Stimulated activated naive CD8-positive, alpha-beta T cell treated with anti-CD3 and anti-CD28 coated beads, Interleukin-15, amount 100 ng/mL, for 72 hours (primary cell): ENCODE data around the gene UGT1A9.
"Not testable (repeated sequence)": the region's sequence is repeated elsewhere in the genome, so short reads cannot be mapped to it uniquely, and the experiment has no call there.

Source experiments
- ATAC-seq: fragments of 150-1000 bp; cut with Tn5 transposase; 2 replicates; pipeline ENCODE4 v1.10.0; 2021; ENCODE audit warnings: mild to moderate bottlenecking, moderate library complexity
- DNase-seq, 2 donors: peaks; one replicate each; pipeline ENCODE4 v3.0.0; 2021 to 2022
- H3K27ac Mint-ChIP-seq, 2 donors: one replicate each; pipeline ENCODE4 v1.8.0; 2022; ENCODE audit warnings: mild to moderate bottlenecking in 2 of 2, mixed read lengths in 2 of 2, moderate library complexity in 2 of 2
- H3K27me3 Mint-ChIP-seq: one replicate; pipeline ENCODE4 v1.8.0; 2022; ENCODE audit warnings: mixed read lengths
- H3K4me1 Mint-ChIP-seq: one replicate; pipeline ENCODE4 v1.8.0; 2022; ENCODE audit warnings: mild to moderate bottlenecking, mixed read lengths
- H3K4me3 Mint-ChIP-seq, 2 donors: one replicate each; pipeline ENCODE4 v1.8.0; 2022; ENCODE audit warnings: mild to moderate bottlenecking in 2 of 2, mixed read lengths in 2 of 2, moderate library complexity in 1 of 2
- H3K9me3 Mint-ChIP-seq, 2 donors: one replicate each; pipeline ENCODE4 v1.8.0; 2022; ENCODE audit warnings: mixed read lengths in 2 of 2

UGT1A9 gene

GRCh38 chr2:233713262-233713615 is 41.5 kb downstream of the UGT1A9 start:
- Mint-ChIP-seq H3K27ac (no peak overlapping the region), H3K9me3 (no peaks in the 10 kb centered on the region), H3K27me3 (peaks cover 51% of the 10 kb centered on the region), H3K4me1 (peaks cover 24% of the 10 kb centered on the region), H3K4me3 (no peak overlapping the region)
- DNase-seq, result no peak
- no peak for ATAC-seq

- ATAC-seq (no peak), DNase-seq (no peak)
- Mint-ChIP-seq H3K9me3 (no peaks in the 10 kb centered on the region), H3K4me1 (peaks cover 24% of the 10 kb centered on the region), H3K27ac (no peak overlapping the region), H3K27me3 (peaks cover 60% of the 10 kb centered on the region), H3K4me3 (no peak overlapping the region)
These were observed 42.4 kb downstream of the UGT1A9 start for GRCh38 chr2:233714121-233714520.

- no peak within 1 kb of the TSS for H3K27ac Mint-ChIP-seq
- ATAC-seq, result no peak
- no peak within 1 kb of the TSS for H3K4me3 Mint-ChIP-seq
- H3K9me3 Mint-ChIP-seq, result no peaks in the 10 kb centered on the region
- no peak for DNase-seq
- peaks cover 11% of the 10 kb centered on the region for H3K4me1 Mint-ChIP-seq
- peaks cover 56% of the 10 kb centered on the region for H3K27me3 Mint-ChIP-seq
These were observed 46.9 kb downstream of the UGT1A9 start, which contains the start of gene UGT1A4 for GRCh38 chr2:233718552-233718951. UGT1A4 (plus strand) TSS chr2:233718736; CDS start chr2:233718821, 85 bp downstream.

- no peak for ATAC-seq
- Mint-ChIP-seq H3K4me1 (no peaks in the 10 kb centered on the region), H3K27ac (no peak within 1 kb of the TSS), H3K9me3 (peaks cover 0 to 8% of the 10 kb centered on the region in 2 donors), H3K27me3 (peaks cover 53% of the 10 kb centered on the region), H3K4me3 (no peak within 1 kb of the TSS)
- no peak for DNase-seq
These were observed 57.1 kb downstream of the UGT1A9 start, which contains the start of gene UGT1A3 for GRCh38 chr2:233728723-233729301. UGT1A3 (plus strand) TSS chr2:233729042; CDS start chr2:233729127, 85 bp downstream.

- peaks cover 62% of the 10 kb centered on the region for H3K27me3 Mint-ChIP-seq
- H3K9me3 Mint-ChIP-seq, H3K27ac Mint-ChIP-seq, ATAC-seq, H3K4me1 Mint-ChIP-seq, H3K4me3 Mint-ChIP-seq, DNase-seq: not testable (repeated sequence)
These were observed 65.4 kb downstream of the UGT1A9 start for GRCh38 chr2:233736868-233737653.

GRCh38 chr2:233740870-233741269 is 69.2 kb downstream of the UGT1A9 start:
- ATAC-seq, result no peak
- no peaks in the 10 kb centered on the region for H3K9me3 Mint-ChIP-seq
- no peaks in the 10 kb centered on the region for H3K4me1 Mint-ChIP-seq
- no peak for DNase-seq
- H3K27me3 Mint-ChIP-seq, result peaks cover 42% of the 10 kb centered on the region
- H3K4me3 Mint-ChIP-seq, result no peak overlapping the region
- no peak overlapping the region for H3K27ac Mint-ChIP-seq

- no peak for DNase-seq
- ATAC-seq, result no peak
- no peaks in the 10 kb centered on the region for H3K4me1 Mint-ChIP-seq
- no peaks in the 10 kb centered on the region for H3K9me3 Mint-ChIP-seq
- H3K27ac Mint-ChIP-seq, result no peak overlapping the region
- no peak overlapping the region for H3K4me3 Mint-ChIP-seq
- peaks cover 45% of the 10 kb centered on the region for H3K27me3 Mint-ChIP-seq
These were observed 72.0 kb downstream of the UGT1A9 start for GRCh38 chr2:233743464-233744259.

GRCh38 chr2:233745073-233745755 is 73.5 kb downstream of the UGT1A9 start:
- DNase-seq (no peak), ATAC-seq (no peak)
- Mint-ChIP-seq H3K27me3 (peaks cover 44% of the 10 kb centered on the region), H3K4me1 (no peaks in the 10 kb centered on the region), H3K27ac (peak overlapping the region in 1 of 2 donors; percentile 75), H3K4me3 (no peak overlapping the region), H3K9me3 (peaks cover 8% of the 10 kb centered on the region in 2 donors)

- not testable (repeated sequence) for ATAC-seq, DNase-seq, H3K4me1 Mint-ChIP-seq, H3K4me3 Mint-ChIP-seq
- H3K9me3 Mint-ChIP-seq, result peaks cover 8 to 15% of the 10 kb centered on the region in 2 donors
- peaks cover 42% of the 10 kb centered on the region for H3K27me3 Mint-ChIP-seq
- peak overlapping the region in 1 of 2 donors; percentile 75 for H3K27ac Mint-ChIP-seq
These were observed 74.1 kb downstream of the UGT1A9 start for GRCh38 chr2:233745838-233746237.

- ATAC-seq, result no peak
- H3K9me3 Mint-ChIP-seq, result peaks cover 11 to 23% of the 10 kb centered on the region in 2 donors
- no peak for DNase-seq
- H3K4me3 Mint-ChIP-seq, result no peak overlapping the region
- peaks cover 42% of the 10 kb centered on the region for H3K27me3 Mint-ChIP-seq
- H3K27ac Mint-ChIP-seq, result no peak overlapping the region
- no peaks in the 10 kb centered on the region for H3K4me1 Mint-ChIP-seq
These were observed 75.0 kb downstream of the UGT1A9 start for GRCh38 chr2:233746475-233747282.

- H3K27me3 Mint-ChIP-seq, result peaks cover 42% of the 10 kb centered on the region
- ATAC-seq, result no peak
- H3K9me3 Mint-ChIP-seq, result peaks cover 14 to 27% of the 10 kb centered on the region in 2 donors
- H3K27ac Mint-ChIP-seq, result no peak overlapping the region
- no peaks in the 10 kb centered on the region for H3K4me1 Mint-ChIP-seq
- H3K4me3 Mint-ChIP-seq, result no peak overlapping the region
- DNase-seq, result no peak
These were observed 75.5 kb downstream of the UGT1A9 start for GRCh38 chr2:233747283-233747544.

GRCh38 chr2:233750689-233751088 is 79.0 kb downstream of the UGT1A9 start:
- DNase-seq, ATAC-seq, H3K4me3 Mint-ChIP-seq, H3K27ac Mint-ChIP-seq, H3K4me1 Mint-ChIP-seq: not testable (repeated sequence)
- H3K27me3 Mint-ChIP-seq, result peaks cover 36% of the 10 kb centered on the region
- peaks cover 14 to 27% of the 10 kb centered on the region in 2 donors for H3K9me3 Mint-ChIP-seq

GRCh38 chr2:233751212-233752009 is 79.7 kb downstream of the UGT1A9 start:
- not testable (repeated sequence) for ATAC-seq, H3K4me3 Mint-ChIP-seq, DNase-seq, H3K4me1 Mint-ChIP-seq, H3K27ac Mint-ChIP-seq
- H3K27me3 Mint-ChIP-seq, result peaks cover 33% of the 10 kb centered on the region
- peaks cover 14 to 27% of the 10 kb centered on the region in 2 donors for H3K9me3 Mint-ChIP-seq
